ENCODE measurements around the gene RHBG.

The RHBG gene

DNA sequence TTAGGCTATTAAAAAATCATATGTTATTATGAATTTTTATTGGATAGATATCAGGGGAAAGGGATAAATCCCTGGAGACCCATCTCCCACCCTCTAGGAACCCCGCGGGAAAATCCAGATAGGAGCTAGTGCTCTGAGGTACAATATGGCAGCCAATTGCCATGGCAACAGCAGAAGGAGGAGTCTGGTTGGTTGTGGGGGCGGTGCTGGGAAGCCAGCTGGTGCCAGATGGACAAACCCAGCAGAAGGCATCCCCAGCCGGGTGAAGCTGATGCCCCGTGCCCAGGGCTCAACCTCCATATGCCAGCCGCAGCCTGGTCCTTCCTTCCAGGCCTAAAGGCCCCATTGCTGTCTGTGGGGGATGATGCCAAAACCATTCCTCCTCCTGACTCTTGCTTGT is 38.3 kb downstream of the RHBG start:
- DNase-seq (ENCODE audit: low spot score), result no peak

GRCh38 chr1:156407760-156408159 is 38.7 kb downstream of the RHBG start:
- no peak for DNase-seq (ENCODE audit: low spot score)

DNA sequence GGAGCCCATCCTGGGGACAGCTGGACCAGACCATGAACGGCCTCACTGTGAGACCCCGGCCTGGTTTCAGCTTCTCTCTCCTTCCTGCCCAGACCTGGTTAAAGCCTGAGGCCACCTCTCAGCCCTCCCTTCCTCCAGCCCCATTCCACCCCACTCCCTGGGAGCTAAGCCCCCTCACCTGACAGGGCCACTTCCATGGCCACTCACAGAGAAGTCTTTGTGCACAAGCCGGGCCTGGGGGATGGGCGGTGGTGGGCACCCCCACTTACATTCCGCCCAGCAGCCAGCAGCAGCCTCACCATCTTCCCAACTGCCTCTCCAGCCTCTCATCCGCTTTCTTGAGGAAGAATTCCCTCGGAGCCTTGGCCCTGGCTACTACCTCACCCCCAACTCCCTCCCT is 40.4 kb downstream of the RHBG start:
- no peak for DNase-seq (ENCODE audit: low spot score)

DNA sequence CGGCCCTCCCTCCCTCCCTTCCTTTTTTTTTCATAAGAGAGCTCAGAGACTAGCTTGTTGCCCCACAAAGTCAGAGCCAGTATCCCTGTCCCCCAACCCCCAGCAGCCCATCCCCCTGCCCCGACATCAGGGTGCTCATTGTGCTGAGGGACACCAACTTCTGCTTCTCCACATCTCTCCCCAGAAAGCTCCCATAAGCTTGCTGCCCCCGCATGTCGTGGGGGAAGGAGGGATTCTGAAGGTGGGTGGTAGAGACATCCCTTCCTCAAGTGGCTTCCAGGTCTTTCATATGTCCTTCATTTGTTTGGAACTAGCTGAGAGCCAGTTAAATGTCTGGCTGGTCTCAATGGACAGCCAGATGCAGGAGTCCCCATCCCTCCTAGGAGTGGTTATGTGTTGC is 41.2 kb downstream of the RHBG start:
- no peak for DNase-seq (ENCODE audit: low spot score)

GRCh38 chr1:156410740-156411139 is 41.7 kb downstream of the RHBG start:
- DNase-seq (ENCODE audit: low spot score), result no peak

DNA sequence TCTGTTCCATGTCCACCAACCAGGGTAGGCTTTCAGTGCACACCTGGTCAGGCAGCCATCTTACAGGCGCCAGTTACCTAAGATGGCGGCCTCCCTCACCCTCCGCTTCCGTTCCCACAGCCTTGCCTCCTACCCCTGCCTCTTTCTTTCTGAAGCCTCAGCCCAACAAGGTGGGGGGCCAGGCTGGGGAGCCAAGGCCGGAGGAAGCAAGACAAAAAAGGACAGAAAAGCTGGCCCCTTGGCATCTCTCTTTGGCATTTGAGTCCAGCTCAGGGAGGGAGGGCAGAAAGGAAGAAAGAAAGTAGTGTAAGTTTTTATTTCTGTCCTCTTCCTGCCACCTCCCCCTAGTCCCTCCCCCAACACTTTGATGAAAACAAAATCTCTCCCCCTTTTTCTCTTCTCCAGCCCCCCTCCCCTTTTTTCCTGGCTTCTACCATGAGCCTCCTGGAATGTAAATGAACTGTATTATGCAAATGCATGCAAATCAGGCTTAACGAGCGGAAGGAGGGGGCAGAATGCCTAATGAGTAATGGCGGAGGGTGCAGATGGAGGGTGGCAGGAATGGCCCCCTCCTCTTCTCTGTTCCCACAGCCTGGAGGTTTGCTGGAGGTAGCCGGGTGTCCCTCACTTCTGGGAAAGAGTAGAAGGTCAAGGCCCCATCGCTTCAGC is 43.8 kb downstream of the RHBG start:
- DNase-seq (ENCODE audit: low spot score), result no peak

DNA sequence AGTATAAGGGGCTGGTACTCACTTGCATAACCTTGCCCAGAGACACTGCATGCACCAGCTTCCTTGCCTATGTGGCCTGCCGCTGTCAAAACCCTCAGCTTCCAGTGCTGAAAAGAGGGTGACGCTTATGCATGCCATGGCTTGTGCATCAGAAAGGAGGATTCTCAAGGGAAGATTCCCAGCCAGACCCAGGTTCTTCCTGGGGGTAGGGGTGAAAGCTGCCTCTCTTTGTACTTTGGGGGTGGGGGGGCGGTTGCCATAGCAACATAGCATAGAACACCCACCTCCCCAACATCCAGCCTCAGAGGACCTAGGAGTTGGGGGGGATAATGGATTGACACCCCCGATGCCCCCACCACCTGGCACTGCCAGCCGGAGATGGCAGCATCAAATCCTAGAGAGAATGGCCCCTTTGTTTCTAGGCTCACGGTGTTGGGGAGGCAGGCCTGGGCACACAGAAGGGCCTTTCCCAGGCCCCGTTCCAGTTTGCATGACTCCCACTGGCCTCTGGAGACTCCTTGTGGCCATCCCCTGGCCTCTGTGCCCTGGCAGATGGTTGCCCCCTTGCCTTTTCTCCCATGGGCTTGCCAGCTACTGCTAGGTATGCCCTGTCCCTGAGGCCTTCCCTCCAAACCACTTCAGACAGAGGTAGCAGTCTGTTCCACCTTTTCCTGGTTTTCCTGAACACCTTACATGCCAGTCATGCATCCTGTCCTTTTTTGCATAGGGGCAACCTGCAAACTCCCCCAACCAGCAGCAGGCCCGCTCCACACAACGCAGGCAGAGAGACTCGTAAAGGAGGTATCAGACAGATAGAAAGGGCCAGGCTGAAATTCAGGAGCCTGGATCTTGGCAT is 44.6 kb downstream of the RHBG start:
- no peak for DNase-seq (ENCODE audit: low spot score)

DNA sequence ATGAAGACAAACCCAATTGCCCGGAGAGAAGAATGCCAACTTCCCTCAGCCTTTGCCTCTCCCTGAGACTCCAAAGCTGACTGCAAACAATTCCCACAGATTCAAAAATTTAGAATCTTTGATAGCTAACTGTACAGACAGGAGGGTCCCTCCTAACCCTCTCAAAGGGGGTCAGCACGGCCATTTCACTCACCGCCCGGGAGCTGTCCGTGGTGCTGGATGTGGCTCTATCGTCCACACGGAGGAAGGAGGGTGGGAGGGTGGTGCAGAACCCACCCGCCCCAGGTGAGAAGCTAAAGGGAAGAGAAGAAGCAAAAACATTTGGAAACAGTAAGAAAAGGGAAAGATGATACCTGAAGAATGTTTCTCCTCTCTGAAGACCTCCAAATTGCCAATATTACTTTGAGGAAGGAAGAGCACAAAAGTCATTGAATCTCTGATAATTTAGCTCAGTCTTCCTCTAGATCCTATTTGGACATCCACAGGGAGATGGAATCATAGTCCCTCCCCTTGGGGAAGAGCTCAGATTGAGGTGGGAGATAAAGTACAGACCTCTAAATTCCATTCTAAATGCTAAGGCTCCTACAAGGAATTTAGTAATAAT is 45.6 kb downstream of the RHBG start:
- no peak for DNase-seq (ENCODE audit: low spot score)

DNA sequence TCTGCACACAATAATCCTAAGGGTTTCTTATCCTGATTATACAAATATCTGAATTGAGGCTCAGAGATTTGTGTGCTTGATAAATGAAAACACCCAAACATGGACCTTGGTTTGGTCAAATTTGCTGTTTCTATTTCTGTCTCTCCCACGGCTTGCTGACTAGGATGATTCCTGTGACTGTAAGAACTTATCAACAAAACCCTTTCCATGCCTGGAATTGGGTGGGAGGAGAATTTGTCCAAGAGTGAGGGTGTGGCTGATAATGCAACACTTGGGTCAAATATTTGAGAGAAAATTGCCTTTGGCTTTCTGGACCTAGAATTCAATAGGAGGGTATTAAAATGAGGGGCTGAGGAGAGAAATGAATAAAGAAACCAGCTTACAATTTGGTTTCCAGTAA is 48.0 kb downstream of the RHBG start:
- no peak for DNase-seq (ENCODE audit: low spot score)

GRCh38 chr1:156417401-156418020 is 48.5 kb downstream of the RHBG start:
- DNase-seq (ENCODE audit: low spot score), result no peak

- no peak for DNase-seq (ENCODE audit: low spot score)
Measured at GRCh38 chr1:156418416-156419070, 49.5 kb downstream of the RHBG start.

GRCh38 chr1:156419854-156420204 is 50.8 kb downstream of the RHBG start:
- no peak for DNase-seq (ENCODE audit: low spot score)

GRCh38 chr1:156420205-156421061 is 51.4 kb downstream of the RHBG start:
- DNase-seq (ENCODE audit: low spot score), result no peak

- peak; percentile 92 for DNase-seq (ENCODE audit: low spot score)
Measured at GRCh38 chr1:156421062-156421938, 52.3 kb downstream of the RHBG start.

- no peak for DNase-seq (ENCODE audit: low spot score)
Measured at GRCh38 chr1:156421939-156422601, 53.1 kb downstream of the RHBG start.

- no peak for DNase-seq (ENCODE audit: low spot score)
Measured at GRCh38 chr1:156422602-156423091, 53.6 kb downstream of the RHBG start.

GRCh38 chr1:156423422-156424352 is 54.7 kb downstream of the RHBG start:
- DNase-seq (ENCODE audit: low spot score), result no peak

DNA sequence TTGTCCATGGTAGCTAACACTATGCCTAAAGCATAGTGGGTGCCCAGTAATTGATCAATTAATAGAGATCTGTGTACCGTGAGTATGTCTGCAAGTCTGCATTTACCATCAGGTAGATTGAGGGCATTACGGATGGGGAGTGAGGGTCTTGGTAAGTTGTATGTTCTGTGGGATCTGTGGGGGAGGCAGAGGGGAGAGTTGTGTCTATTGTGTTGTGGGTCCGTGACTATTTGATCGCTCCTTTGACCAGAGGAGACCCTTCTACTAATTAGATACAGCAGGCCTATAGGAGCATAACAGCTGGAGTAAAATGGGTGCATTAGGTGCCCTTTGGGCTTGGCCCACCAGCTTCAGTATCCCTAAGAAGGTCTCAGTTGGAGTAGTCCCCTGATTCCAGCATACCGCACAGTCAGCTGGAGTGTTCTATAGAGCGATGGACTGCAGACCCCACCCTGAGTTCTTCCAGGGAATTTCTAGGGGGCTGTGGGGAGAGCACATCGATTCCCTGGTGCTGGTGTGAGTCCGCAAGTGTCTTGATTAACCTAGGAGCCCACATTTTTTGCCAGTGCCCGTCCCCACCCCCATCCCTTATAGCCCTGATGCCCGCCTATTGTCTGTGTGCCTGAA is 55.9 kb downstream of the RHBG start:
- no peak for DNase-seq (ENCODE audit: low spot score)

Measured in hepatic stellate cell (primary cell).